DMS53 (cell line): Measurements from ENCODE around the gene ACP7.
"Not testable (repeated sequence)": the region's sequence is repeated elsewhere in the genome, so short reads cannot be mapped to it uniquely, and the experiment has no call there.

Source experiments
- DNase-seq: peaks from one replicate; lab custom pipeline; 2025; lab: John Stamatoyannopoulos, UW

The ACP7 gene

DNA sequence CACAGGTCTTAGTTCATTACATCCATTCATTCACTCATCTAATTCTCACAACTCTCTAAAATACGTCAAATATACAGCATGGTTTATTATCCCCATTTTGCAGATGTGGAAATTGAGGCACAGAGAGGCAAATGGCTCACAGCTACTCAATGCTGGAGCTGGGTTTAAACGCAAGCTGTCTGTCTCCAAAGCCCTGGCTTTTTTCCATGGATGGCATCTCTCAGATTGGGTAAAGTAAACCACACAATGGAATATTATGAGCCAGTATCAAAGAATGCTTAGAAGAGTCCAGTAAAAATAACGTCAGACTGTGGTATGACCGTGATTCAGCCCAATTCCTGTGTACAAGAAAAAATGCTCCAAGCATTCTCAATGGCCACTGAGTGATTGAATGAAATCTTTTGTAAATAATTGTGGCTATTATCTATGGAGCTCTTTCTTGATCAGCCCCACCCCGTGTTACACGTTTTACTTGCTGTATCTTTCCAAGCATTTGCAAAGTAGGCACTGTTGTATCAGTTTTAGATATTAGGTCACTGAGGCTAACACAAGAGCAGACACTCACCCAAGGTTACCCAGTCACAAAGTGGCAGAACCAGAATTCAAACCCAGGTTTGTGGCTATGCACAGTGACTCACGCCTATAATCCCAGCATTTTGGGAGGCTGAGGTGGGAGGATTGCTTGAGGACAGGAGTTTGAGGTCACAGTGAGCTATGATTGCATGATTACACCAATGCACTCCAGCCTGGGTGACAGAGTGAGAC is 5.5 kb upstream of the ACP7 start:
- no peak for DNase-seq

- no peak for DNase-seq
These were observed 3.7 kb upstream of the ACP7 start for GRCh38 chr19:39080431-39080830.

DNA sequence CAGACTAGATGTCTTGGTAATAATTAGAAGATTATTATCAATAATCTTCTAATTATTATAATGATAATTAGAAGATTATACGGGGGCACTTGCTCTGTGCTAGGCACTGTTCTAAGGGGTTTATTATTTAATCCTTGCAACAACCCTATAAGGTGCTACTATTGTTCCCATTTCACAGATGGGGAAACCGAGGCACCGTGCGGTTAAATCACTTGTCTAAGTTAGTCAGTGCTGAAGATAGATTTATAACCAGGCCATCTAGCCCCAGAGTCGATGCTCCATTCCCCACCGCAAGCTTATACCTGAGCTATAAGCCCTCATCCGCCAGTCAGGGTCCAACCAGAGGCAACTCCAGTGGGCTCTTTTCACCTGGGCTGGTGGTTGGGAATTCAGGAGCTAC is 2.0 kb upstream of the ACP7 start:
- DNase-seq = no peak

GRCh38 chr19:39082745-39083598 is 1.2 kb upstream of the ACP7 start:
- DNase-seq = no peak

GRCh38 chr19:39083599-39083982 is 577 bp upstream of the ACP7 start:
- DNase-seq = no peak

- DNase-seq = no peak
These were observed 538 bp downstream of the ACP7 start for GRCh38 chr19:39084732-39085080.

GRCh38 chr19:39085392-39085791 is 1.2 kb downstream of the ACP7 start:
- no peak for DNase-seq

DNA sequence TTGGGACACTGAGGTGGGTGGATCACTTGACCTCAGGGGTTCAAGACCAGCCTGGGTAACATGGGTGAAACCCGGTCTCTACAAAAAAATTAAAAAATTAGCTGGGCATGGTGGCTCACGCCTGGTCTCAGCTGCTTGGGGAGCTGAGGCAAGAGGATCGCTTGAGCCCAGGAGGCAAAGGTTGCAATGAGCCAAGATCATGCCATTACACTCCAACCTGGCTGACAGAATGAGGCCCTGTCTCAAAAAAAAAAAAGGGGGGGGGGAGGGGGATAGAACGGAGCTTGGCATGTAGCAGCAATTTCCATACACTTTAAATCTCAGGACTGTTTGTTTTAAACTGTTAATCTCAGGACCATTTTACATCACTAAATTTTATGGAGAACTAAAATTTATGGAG is 2.2 kb downstream of the ACP7 start:
- no peak for DNase-seq

DNA sequence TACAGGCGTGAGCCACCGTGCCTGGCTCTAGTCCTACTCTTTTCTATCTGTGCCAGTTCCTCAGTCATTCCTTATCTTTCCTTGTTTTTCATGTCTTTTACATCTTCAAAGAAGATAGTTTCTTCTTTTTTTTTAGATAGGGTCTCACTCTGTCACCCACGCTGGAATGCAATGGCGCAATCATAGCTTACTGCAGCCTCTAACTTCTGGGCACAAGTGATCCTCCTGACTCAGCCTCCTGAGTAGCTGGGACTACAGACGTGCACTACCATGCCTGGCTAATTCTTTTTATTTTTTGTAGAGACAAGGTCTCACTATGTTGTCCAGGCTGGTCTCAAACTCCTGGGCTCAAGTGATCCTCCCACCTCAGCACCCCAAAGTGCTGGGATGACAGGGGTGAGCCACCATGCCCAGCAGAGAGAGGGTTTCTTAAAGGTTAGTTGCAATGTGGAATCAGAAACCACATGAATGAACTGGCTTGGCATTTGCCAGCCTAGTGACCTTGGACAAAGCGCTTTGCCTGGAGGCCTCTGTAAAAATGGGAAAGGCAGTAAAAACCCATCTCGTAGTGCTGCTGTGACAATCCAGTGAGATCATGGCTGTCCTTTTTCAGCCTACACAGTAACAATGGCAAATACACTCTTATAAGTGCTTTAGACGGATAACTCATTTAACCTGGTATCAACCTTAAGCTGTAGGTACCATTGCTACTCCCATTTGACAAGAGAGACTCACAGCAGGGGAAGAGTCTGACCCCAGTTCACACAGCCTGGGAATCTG is 3.9 kb downstream of the ACP7 start:
- DNase-seq = no peak

DNA sequence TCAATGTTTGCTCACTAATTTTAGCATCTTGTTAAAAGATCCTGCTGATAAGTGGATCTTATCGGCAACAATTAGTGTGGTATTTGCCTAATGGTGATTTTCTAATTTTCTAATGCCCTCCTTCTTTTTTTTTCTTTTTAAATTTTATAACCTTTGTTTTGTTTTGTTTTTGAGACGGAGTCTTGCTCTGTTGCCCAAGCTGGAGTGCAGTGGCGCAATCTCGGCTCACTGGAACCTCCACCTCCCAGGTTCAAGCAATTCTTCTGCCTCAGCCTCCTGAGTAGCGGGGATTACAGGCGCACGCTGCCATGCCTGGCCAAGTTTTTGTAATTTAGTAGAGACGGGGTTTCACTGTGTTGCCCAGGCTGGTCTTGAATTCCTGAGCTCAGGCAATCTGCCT is 5.8 kb downstream of the ACP7 start:
- not testable (repeated sequence) for DNase-seq

GRCh38 chr19:39090881-39091280 is 6.7 kb downstream of the ACP7 start:
- DNase-seq = no peak

GRCh38 chr19:39095799-39096540 is 11.8 kb downstream of the ACP7 start:
- DNase-seq = not testable (repeated sequence)

DNA sequence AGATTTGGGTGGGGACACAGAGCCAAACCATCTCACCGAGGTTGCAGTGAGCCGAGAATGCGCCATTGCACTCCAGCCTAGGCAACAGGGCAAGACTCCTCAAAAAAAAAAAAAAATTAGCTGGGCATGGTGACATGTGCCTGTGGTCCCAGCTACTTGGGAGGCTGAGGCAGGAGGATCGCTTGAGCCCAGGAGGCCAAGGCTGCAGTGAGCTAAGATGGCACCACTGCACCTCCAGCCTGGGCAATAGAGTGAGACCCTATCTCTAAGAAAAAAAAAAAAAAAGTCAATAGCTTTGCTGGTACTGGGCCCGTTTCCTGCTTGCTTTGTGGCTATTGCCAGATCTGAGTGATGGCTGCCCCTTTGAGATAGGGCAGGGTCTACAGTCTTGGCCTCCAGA is 13.1 kb downstream of the ACP7 start:
- DNase-seq = no peak

- no peak for DNase-seq
These were observed 13.6 kb downstream of the ACP7 start for GRCh38 chr19:39097721-39098120.

- no peak for DNase-seq
These were observed 14.4 kb downstream of the ACP7 start for GRCh38 chr19:39098365-39099269.

- no peak for DNase-seq
These were observed 15.2 kb downstream of the ACP7 start for GRCh38 chr19:39099341-39099740.

DNA sequence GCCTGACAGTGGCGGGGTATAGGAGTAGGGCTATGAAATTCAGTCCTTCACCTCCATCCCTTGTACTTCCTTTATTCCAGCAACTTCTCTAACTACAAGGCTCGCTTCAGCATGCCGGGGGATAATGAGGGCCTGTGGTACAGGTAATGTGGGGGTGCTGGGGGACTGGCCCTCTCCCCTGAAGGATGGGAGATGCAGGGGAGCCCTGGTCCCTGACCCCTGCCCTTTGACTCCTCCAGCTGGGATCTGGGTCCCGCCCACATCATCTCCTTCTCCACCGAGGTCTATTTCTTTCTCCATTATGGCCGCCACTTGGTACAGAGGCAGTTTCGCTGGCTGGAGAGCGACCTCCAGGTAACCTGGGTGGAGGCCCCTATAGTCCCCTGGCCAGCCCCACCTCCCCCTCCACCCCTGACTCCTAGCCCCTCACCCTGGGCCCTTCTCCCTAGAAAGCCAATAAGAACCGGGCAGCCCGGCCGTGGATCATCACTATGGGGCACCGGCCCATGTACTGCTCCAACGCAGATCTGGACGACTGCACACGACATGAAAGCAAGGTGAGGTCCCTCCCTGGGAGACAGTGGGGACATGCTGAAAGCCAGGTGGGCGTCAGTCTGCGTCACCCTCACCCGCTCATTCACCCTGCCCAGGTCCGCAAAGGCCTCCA is 16.5 kb downstream of the ACP7 start:
- DNase-seq = no peak

GRCh38 chr19:39103151-39103550 is 19.0 kb downstream of the ACP7 start:
- DNase-seq = no peak

DNA sequence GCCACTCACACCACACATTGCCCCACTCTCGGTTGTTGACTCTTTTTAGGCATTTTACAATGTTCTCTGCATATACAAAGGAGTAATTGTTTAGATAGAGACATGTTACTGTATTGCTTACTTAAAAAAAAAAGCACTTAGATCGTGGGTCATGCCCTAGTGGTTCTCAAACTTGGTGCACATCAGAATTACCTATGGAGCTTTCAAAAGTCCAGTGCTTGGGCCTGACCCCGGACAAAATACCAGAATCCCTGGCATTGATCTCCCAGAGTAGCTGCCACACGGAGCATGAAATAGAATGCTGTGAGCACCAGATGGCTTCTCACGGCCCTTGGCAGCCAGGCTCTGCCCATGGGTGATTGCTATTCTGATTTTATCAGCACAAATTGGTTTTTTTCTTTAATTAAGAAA is 20.0 kb downstream of the ACP7 start:
- DNase-seq = no peak

- no peak for DNase-seq
These were observed 22.0 kb downstream of the ACP7 start for GRCh38 chr19:39106194-39106593.
